ENCODE measurements around the gene RPL7A. TPM values are rescaled to one million over a fixed set of nuclear protein-coding genes. Genes with fewer than 3 reads are reported as not detected.
A peak's percentile ranks its signal among the peaks of the same experiment; 100 is the strongest.
"Not testable (repeated sequence)": the region's sequence is repeated elsewhere in the genome, so short reads cannot be mapped to it uniquely, and the experiment has no call there.

RPL7A gene
- 1,000 to 10,000 TPM; 1,409 to 1,616 (median 1,600) TPM for total RNA-seq
- 2,362 TPM for total RNA-seq (2013)

DNA sequence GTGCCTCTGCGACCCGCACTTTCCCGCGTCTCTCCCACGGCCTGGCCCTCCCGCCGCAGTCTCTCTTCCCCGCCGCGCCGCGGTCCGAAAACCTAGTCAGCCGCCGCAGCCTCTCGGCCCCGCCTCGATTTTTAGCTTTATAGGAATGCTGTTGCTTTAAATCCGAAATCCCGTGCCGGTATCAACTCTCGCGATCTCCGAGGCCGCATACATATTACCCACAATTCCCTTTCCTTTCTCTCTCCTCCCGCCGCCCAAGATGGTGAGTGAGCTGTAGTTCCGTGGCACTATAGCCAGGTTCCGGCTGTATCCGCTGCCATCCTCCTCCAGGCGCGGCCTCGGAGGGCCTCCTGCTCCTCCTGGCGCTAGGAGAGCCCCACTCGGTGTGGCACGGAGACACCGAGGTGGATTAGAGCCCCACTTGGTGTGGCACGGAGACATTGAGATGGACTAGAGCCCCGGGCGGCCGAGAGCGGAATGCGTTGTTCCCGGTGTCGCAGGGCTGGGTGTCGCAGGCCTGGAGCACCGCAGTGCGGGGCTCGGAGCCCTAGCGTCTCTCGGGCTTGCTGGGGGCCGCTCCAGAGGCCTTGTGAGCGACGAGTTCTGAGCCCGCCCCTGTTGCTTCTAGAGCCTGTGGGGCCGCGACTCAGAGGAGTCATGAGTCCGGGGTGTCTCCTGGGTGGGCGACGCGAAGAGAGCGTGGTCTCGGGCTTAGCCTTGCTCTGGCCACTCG, at the start of gene RPL7A, which contains the start of gene MED22:
RPL7A (plus strand) TSS at position 234 of the 733 bp plus-strand sequence; CDS start at position 260, 26 bp downstream.
MED22 (minus strand) TSS at position 147 of the 733 bp plus-strand sequence. CDS start 1,469 bp downstream, outside the sequence.
- H3K27ac ChIP-seq (ENCODE audit: low read length): peak within 1 kb of the TSS; percentile 75
- H3K36me3 ChIP-seq (ENCODE audit: control insufficient read depth, insufficient read depth, low read length): peaks cover 54% of the 10 kb centered on the region
- TF ChIP-seq, protein P1, sequence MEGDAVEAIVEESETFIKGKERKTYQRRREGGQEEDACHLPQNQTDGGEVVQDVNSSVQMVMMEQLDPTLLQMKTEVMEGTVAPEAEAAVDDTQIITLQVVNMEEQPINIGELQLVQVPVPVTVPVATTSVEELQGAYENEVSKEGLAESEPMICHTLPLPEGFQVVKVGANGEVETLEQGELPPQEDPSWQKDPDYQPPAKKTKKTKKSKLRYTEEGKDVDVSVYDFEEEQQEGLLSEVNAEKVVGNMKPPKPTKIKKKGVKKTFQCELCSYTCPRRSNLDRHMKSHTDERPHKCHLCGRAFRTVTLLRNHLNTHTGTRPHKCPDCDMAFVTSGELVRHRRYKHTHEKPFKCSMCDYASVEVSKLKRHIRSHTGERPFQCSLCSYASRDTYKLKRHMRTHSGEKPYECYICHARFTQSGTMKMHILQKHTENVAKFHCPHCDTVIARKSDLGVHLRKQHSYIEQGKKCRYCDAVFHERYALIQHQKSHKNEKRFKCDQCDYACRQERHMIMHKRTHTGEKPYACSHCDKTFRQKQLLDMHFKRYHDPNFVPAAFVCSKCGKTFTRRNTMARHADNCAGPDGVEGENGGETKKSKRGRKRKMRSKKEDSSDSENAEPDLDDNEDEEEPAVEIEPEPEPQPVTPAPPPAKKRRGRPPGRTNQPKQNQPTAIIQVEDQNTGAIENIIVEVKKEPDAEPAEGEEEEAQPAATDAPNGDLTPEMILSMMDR (IDR thresholded peaks at IDR 0.05): no peak
- H3K9me3 ChIP-seq (ENCODE audit: control insufficient read depth, insufficient read depth, low read length): no peaks in the 10 kb centered on the region
- H3K27me3 ChIP-seq (ENCODE audit: control insufficient read depth, insufficient read depth, low read length): no peaks in the 10 kb centered on the region
- Mint-ChIP-seq H3K4me3 (peak within 1 kb of the TSS; percentile 100), H3K27me3 (ENCODE audit: low read depth in 2 of 2) (no peaks in the 10 kb centered on the region), H3K27ac (peak within 1 kb of the TSS; percentile 94 to 95), H3K9me3 (no peaks in the 10 kb centered on the region), H3K36me3 (peaks cover 12% of the 10 kb centered on the region), H3K4me1 (peaks cover 42 to 44% of the 10 kb centered on the region in 2 donors)
- H3K4me3 ChIP-seq (ENCODE audit: low read length): peak within 1 kb of the TSS; percentile 76
- H3K4me1 ChIP-seq (ENCODE audit: control insufficient read depth, insufficient read depth, low read length): peaks cover 35% of the 10 kb centered on the region
- peak; percentile 87 to 97 for DNase-seq
- under 1% methylated on average over 64 of the region's 64 CpGs for WGBS (ENCODE audit: insufficient coverage)
- intact Hi-C loops (cut with micrococcal nuclease): loop anchor here (1.0 kb wide), 2 partner anchors 12 to 28 kb away; partner anchors contain the start of genes STKLD1, SURF4 and SURF6
- ATAC-seq: peak; percentile 90 to 96 (median 93)

DNA sequence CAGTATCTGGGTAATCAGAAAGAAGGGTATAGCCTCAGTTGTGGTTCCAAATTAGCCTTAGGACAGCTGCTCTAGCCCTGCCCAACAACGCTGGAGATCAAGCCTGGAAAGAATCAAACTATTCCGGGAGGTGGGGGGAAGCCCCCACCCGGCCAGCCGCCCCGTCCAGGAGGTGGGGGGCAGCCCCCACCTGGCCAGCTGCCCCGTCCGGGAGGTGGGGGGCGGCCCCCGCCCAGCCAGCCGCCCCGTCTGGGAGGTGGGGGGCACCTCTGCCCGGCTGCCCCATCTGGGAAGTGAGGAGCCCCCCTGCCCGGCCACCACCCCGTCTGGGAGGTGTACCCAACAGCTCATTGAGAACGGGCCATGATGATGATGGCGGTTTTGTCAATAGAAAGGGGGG, 48.0 kb upstream of the RPL7A start:
- H3K27ac Mint-ChIP-seq; H3K9me3 ChIP-seq (ENCODE audit: control insufficient read depth, insufficient read depth, low read length); ATAC-seq; DNase-seq; H3K9me3 Mint-ChIP-seq; H3K4me1 ChIP-seq (ENCODE audit: control insufficient read depth, insufficient read depth, low read length); H3K4me3 Mint-ChIP-seq; H3K36me3 ChIP-seq (ENCODE audit: control insufficient read depth, insufficient read depth, low read length); H3K36me3 Mint-ChIP-seq; H3K27ac ChIP-seq (ENCODE audit: low read length); H3K4me1 Mint-ChIP-seq; H3K4me3 ChIP-seq (ENCODE audit: low read length); H3K27me3 ChIP-seq (ENCODE audit: control insufficient read depth, insufficient read depth, low read length); intact Hi-C loops (cut with micrococcal nuclease): not testable (repeated sequence)
- peaks cover 9 to 20% of the 10 kb centered on the region in 2 donors for H3K27me3 Mint-ChIP-seq (ENCODE audit: low read depth in 2 of 2)
- WGBS (ENCODE audit: insufficient coverage): 74% methylated on average over 8 of the region's 16 CpGs

DNA sequence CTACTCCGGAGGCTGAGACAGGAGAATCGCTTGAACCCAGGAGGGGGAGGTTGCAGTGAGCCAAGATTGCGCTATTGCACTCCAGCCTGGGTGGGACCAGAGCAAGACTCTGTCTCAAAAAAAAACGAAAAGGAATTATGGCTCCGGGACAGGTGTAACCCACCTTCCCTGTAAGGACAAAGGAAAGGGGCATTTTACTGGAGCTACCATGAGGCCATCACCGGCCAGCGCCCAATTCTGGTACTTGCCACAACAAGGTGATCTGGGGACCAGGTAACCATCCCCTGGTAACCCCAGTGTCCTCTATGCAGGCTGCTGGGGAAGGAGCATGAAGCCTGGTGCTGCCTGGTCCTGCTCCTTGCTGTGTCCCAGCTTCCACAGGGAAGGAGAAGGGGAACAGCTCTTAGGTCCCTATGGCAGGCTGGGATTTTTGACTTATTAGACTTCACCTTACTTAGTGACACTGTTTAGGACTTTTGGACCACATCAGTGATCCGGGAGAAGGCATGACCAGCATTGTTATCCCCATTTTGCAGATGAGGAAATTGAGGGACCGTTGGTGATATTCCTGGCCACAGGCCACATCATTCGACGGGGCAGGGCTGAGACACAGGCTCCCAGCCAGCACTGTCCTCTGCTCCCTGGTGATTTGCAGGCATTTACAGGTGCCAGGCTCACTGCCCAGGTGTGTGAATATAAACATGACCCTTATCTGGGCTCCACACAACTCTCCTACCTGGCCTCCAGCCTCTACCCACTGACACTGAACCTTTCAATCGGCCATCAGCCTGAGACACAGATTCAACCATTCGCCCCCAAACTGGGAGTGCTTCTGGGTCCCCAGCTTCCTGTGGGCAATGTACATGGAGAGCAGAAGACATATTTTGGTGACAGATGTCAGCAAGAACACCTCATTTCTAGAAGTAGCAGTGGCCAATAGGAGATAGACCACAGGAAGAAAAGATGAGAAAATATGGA, 46.5 kb upstream of the RPL7A start:
- WGBS (ENCODE audit: insufficient coverage): 88% methylated on average over 13 of the region's 13 CpGs
- Histone ChIP-seq H3K4me3 (ENCODE audit: low read length) (no peak overlapping the region), H3K27ac (ENCODE audit: low read length) (no peak overlapping the region), H3K27me3 (ENCODE audit: control insufficient read depth, insufficient read depth, low read length) (no peaks in the 10 kb centered on the region), H3K9me3 (ENCODE audit: control insufficient read depth, insufficient read depth, low read length) (no peaks in the 10 kb centered on the region), H3K4me1 (ENCODE audit: control insufficient read depth, insufficient read depth, low read length) (no peaks in the 10 kb centered on the region), H3K36me3 (ENCODE audit: control insufficient read depth, insufficient read depth, low read length) (no peaks in the 10 kb centered on the region)
- ATAC-seq (no peak), DNase-seq (no peak)
- Mint-ChIP-seq H3K4me1 (no peaks in the 10 kb centered on the region), H3K36me3 (no peaks in the 10 kb centered on the region), H3K9me3 (no peaks in the 10 kb centered on the region), H3K27me3 (ENCODE audit: low read depth in 2 of 2) (peaks cover 12 to 20% of the 10 kb centered on the region in 2 donors), H3K27ac (no peak overlapping the region), H3K4me3 (no peak overlapping the region)
- TF ChIP-seq, protein P1 (IDR thresholded peaks at IDR 0.05): no peak
- intact Hi-C loops (cut with micrococcal nuclease): no loop called here
